Loucy (cell line): ENCODE results near the gene PRR12.
A peak's percentile ranks its signal among the peaks of the same experiment; 100 is the strongest.

Experiments used
- CTCF ChIP-seq: fragments of 200-600 bp; sonication (generic); conservative IDR thresholded peaks from 2 replicates; pipeline ENCODE4 v1.5.1; 2014; ENCODE audit warnings: mild to moderate bottlenecking, antibody characterized with exemption, low read length
- EZH2phosphoT487 ChIP-seq: fragments of 200-600 bp; IDR thresholded peaks from 2 replicates; pipeline ENCODE4 v1.6.1; 2018; ENCODE audit warnings: antibody characterized with exemption, mild to moderate bottlenecking, moderate library complexity, borderline replicate concordance

- TF ChIP-seq CTCF (peak; percentile 92), EZH2phosphoT487 (no peak)
Observed at GRCh38 chr19:49546825-49547565, 44.0 kb upstream of the PRR12 start.
